OCI-LY1 (cell line): ENCODE results near the gene MVB12B.

Experiments used
- EZH2 ChIP-seq: fragments of 200-600 bp; sonication (generic), shearing (Covaris generic); IDR thresholded peaks from 2 replicates; pipeline ENCODE4 v1.8.0; 2017; ENCODE audit warnings: borderline replicate concordance, mixed run types, mild to moderate bottlenecking, antibody characterized with exemption, low read length, moderate library complexity, mixed read lengths
- TF ChIP-seq, protein P1 (sequence below): fragments of 200-600 bp; sonication (generic), shearing (Covaris generic); IDR thresholded peaks from 2 replicates; pipeline ENCODE4 v1.5.1; 2017; ENCODE audit warnings: mild to moderate bottlenecking, antibody characterized with exemption, low read length, moderate library complexity, mixed read lengths

DNA sequence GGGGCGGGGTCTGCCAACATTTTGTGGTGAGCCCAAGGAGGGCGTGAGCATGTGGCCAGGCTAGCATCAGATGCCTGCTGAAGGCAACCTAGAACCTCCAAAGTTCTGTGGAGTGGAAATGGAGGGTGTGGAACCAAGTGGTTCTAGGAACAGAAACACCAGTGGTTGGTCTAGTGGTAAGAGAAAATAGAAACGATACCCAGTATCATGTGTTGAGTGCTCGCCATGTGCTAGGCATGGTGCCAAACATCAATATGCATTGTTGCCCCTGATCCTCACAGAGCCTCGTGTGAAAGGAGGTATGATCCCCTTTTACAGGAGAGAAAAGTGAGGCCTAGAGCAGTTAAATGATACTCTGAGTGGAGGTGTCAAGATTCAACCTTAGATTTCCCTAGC is 31.5 kb upstream of the MVB12B start:
- TF ChIP-seq, protein P1, sequence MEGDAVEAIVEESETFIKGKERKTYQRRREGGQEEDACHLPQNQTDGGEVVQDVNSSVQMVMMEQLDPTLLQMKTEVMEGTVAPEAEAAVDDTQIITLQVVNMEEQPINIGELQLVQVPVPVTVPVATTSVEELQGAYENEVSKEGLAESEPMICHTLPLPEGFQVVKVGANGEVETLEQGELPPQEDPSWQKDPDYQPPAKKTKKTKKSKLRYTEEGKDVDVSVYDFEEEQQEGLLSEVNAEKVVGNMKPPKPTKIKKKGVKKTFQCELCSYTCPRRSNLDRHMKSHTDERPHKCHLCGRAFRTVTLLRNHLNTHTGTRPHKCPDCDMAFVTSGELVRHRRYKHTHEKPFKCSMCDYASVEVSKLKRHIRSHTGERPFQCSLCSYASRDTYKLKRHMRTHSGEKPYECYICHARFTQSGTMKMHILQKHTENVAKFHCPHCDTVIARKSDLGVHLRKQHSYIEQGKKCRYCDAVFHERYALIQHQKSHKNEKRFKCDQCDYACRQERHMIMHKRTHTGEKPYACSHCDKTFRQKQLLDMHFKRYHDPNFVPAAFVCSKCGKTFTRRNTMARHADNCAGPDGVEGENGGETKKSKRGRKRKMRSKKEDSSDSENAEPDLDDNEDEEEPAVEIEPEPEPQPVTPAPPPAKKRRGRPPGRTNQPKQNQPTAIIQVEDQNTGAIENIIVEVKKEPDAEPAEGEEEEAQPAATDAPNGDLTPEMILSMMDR, result no peak
- no peak for TF ChIP-seq EZH2
